Retinal pigment epithelial cell (primary cell): ENCODE measurements around the gene CCDC40.
"Not testable (repeated sequence)": the region's sequence is repeated elsewhere in the genome, so short reads cannot be mapped to it uniquely, and the experiment has no call there.

ENCODE experiments used
- DNase-seq: peaks from one replicate; pipeline ENCODE4 v3.0.0-alpha.2; 2010; ENCODE audit warnings: low read depth
- H3K4me3 ChIP-seq: 2 replicates; pipeline ENCODE4 v1.5.1; 2011; ENCODE audit warnings: mild to moderate bottlenecking, low read length, control low read depth, moderate library complexity
- CTCF ChIP-seq: conservative IDR thresholded peaks from 2 replicates; pipeline ENCODE4 v1.5.1; 2011; ENCODE audit warnings: low read depth, low read length, control low read depth, inconsistent platforms

Gene CCDC40

GRCh38 chr17:79990704-79991103 is 45.7 kb upstream of the CCDC40 start:
- H3K4me3 ChIP-seq = no peak overlapping the region
- no peak for TF ChIP-seq CTCF
- no peak for DNase-seq

GRCh38 chr17:79991140-79991923 is 45.1 kb upstream of the CCDC40 start:
- DNase-seq = no peak
- peak; percentile 68 for TF ChIP-seq CTCF
- peak overlapping the region; percentile 48 for H3K4me3 ChIP-seq

DNA sequence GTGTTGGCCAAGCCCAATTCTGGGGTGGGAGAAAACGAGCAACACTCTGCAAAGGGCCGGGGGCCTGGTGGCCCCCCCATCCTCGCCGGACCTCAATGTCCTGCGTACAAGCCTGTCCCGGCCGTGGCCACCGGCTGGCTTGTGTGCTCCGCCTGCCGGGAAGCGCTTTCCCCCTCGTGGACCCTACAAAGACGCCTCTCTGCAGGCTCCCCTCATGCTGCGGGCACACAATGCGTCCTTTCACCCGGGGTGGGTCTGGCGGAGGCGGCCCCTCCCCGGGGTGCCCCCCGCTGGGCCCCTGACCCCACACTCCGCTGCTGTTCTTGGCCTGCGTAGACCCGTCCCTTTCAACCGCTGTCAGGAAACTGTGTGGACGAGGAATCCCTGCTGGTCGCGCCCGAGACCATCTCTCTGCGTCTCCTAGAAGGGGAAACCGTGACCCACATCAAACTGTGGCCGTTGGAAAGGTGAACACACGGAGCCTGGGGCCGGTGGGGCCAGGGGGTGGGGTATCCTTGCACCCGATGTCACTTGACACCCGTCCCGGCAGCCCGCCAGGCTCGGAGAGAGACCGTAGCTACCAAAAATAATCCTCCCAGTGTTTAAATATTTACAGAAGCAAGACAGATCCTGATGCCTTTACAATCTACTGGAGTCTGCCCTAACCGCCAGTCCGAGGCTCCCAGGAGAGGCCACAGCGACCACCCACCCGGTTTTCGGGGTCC is 44.4 kb upstream of the CCDC40 start:
- H3K4me3 ChIP-seq = peak overlapping the region; percentile 48
- no peak for DNase-seq
- TF ChIP-seq CTCF = no peak

- no peak overlapping the region for H3K4me3 ChIP-seq
- no peak for TF ChIP-seq CTCF
- DNase-seq = no peak
Measured at GRCh38 chr17:79992649-79993389, 43.6 kb upstream of the CCDC40 start.

DNA sequence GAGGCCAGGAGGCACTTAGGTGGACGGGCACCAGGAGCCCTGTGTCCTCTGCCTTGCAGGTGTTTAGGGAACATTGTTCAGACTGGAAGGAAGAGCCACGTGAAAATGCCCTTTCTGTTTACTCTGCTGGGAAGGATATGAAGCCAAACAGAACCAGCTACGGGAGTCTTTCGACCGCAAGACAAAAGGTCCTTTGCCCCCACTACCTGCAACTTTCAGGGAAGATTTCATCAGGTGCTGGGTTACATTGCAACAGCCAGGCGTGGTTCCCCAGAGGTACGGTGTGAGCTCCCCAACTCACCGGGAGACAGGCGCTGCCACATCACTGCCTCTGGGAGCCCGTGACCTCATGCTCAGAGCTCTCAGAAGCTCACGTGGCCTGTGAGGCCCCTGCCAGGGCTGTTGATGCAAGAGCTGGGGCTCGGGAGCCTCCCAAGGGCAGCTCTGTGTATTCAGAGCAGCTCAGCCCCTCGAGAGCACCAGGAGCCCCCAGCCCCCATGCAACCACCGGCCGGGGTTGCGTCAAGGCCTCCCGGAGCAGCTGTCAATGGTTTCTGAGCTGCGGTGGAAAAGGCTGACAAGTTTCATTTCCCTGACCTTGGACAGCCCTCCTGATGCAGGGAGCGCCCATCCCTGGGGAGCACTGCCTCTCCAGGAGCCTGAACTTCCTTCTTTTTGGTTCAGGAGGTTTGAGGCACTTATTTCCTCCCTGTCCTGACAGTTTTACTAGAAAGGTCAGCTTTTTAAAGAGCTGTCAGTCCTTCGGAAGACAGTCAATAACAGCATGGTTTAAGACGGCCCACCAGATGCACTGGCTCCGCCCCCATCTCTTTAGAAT is 42.8 kb upstream of the CCDC40 start:
- H3K4me3 ChIP-seq = no peak overlapping the region
- TF ChIP-seq CTCF = no peak
- peak; percentile 75 for DNase-seq

- not testable (repeated sequence) for H3K4me3 ChIP-seq, DNase-seq
Measured at GRCh38 chr17:79994228-79994569, 42.2 kb upstream of the CCDC40 start.

DNA sequence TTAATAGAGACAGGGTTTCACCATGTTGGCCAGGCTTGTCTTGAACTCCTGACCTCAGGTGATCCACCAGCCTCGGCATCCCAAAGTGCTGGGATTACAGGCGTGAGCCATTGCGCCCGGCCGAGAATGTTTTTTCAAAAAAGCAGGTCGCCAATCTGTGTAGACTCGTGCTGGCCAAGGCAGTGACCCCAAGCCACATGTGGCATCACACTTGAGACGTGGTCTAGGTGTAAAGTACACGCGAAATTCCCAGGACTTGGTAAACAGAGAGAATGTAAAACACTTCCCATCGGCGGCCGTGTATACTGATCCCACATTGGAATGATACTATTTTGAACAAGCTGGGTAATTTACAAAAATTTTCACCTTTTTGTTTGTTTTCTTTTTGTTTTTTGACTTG is 41.8 kb upstream of the CCDC40 start:
- no peak overlapping the region for H3K4me3 ChIP-seq
- no peak for DNase-seq
- TF ChIP-seq CTCF = no peak
